Endodermal cell (in vitro differentiated cells): Measurements from ENCODE around the gene RARRES1. TPM values are rescaled to one million over a fixed set of nuclear protein-coding genes. Genes with fewer than 3 reads are reported as not detected.

Experiments used
- DNase-seq: peaks from one replicate; pipeline ENCODE4 v3.0.0-alpha.2; 2017
- H3K27ac ChIP-seq: 2 replicates; pipeline ENCODE4 v1.5.1; 2013; ENCODE audit warnings: mild to moderate bottlenecking, low read depth, low read length, moderate library complexity
- H3K27me3 ChIP-seq: 2 replicates; pipeline ENCODE4 v1.6.1; 2013; ENCODE audit warnings: mild to moderate bottlenecking, low read length, moderate library complexity; ENCODE audit not compliant: insufficient read depth, control insufficient read depth, poor library complexity, severe bottlenecking
- H3K36me3 ChIP-seq: 2 replicates; pipeline ENCODE4 v1.7.0; 2013; ENCODE audit warnings: mild to moderate bottlenecking, low read length, moderate library complexity; ENCODE audit not compliant: control insufficient read depth, insufficient read depth
- H3K4me1 ChIP-seq: one replicate; pipeline ENCODE4 v1.7.0; 2013; ENCODE audit warnings: low read length; ENCODE audit not compliant: control insufficient read depth, insufficient read depth
- H3K4me3 ChIP-seq: 2 replicates; pipeline ENCODE4 v1.5.1; 2013; ENCODE audit warnings: mild to moderate bottlenecking, low read length, moderate library complexity
- H3K9ac ChIP-seq: 2 replicates; pipeline ENCODE4 v1.6.1; 2013; ENCODE audit warnings: mild to moderate bottlenecking, low read length, moderate library complexity; ENCODE audit not compliant: poor library complexity, severe bottlenecking; ENCODE audit errors: extremely low read depth
- H3K9me3 ChIP-seq: 2 replicates; pipeline ENCODE4 v1.6.1; 2013; ENCODE audit warnings: mild to moderate bottlenecking, low read length, moderate library complexity; ENCODE audit not compliant: control insufficient read depth
- H3K27ac Mint-ChIP-seq: 2 replicates; pipeline ENCODE4 v1.8.0; 2020; ENCODE audit warnings: mixed read lengths
- H3K27me3 Mint-ChIP-seq: 2 replicates; pipeline ENCODE4 v1.8.0; 2021; ENCODE audit warnings: mild to moderate bottlenecking, mixed read lengths; ENCODE audit not compliant: insufficient read depth
- H3K36me3 Mint-ChIP-seq: 2 replicates; pipeline ENCODE4 v1.8.0; 2020; ENCODE audit warnings: low read depth, mixed read lengths
- H3K4me1 Mint-ChIP-seq: 2 replicates; pipeline ENCODE4 v1.8.0; 2020; ENCODE audit warnings: mixed read lengths
- H3K4me3 Mint-ChIP-seq: 2 replicates; pipeline ENCODE4 v1.8.0; 2020; ENCODE audit warnings: mild to moderate bottlenecking, moderate library complexity, mixed read lengths
- H3K9me3 Mint-ChIP-seq: 2 replicates; pipeline ENCODE4 v1.8.0; 2020; ENCODE audit warnings: mild to moderate bottlenecking, mixed read lengths
- CTCF ChIP-seq: fragments of 200-600 bp; sonication (generic); conservative IDR thresholded peaks from 2 replicates; pipeline ENCODE4 v1.5.0; 2021; ENCODE audit warnings: antibody characterized with exemption, mild to moderate bottlenecking
- WGBS, 2 experiments: methylation state at CpG; one replicate each; pipeline versions ENCODE4 v1.1.5 to v1.1.7; 2013; ENCODE audit warnings: missing lambda C conversion rate in 2 of 2, mixed read lengths in 1 of 2; ENCODE audit not compliant: insufficient coverage in 1 of 2, insufficient read length in 1 of 2; 5-methylcytosine and 5-hydroxymethylcytosine counted together
- total RNA-seq, 2 donors: library from RNA; stranded (reverse); fragmentation: NEBNext Ultra II Directional in 1 of 2; extraction: Animal tissue kit (Norgen Biotek cat#: 25700) in 1 of 2; gene quantifications; 2 replicates in 1 of 2; 3 replicates in 1 of 2; pipeline ENCODE4 v1.2.1, GENCODE V29; 2021

RARRES1 gene
- total RNA-seq, 2 donors from 2014 or later: 0.58 to 0.95 TPM

GRCh38 chr3:158768881-158769543 lies 36.8 kb upstream of the RARRES1 start:
- WGBS, 2 experiments: 92 to 93% methylated on average over 6 to 8 of the region's 8 CpGs
- DNase-seq: no peak
- H3K4me3 Mint-ChIP-seq: no peak overlapping the region
- no peak overlapping the region for H3K27ac Mint-ChIP-seq
- Histone ChIP-seq H3K36me3 (no peaks in the 10 kb centered on the region), H3K27ac (no peak overlapping the region), H3K4me3 (no peak overlapping the region), H3K4me1 (peaks cover 6% of the 10 kb centered on the region), H3K9me3 (no peaks in the 10 kb centered on the region), H3K9ac (no peak overlapping the region), H3K27me3 (no peaks in the 10 kb centered on the region)
- TF ChIP-seq CTCF: no peak
- H3K36me3 Mint-ChIP-seq: no peaks in the 10 kb centered on the region
- H3K27me3 Mint-ChIP-seq: no peaks in the 10 kb centered on the region
- H3K9me3 Mint-ChIP-seq: no peaks in the 10 kb centered on the region
- H3K4me1 Mint-ChIP-seq: peaks cover 6% of the 10 kb centered on the region

- Histone ChIP-seq H3K9ac (no peak overlapping the region), H3K4me1 (peaks cover 6% of the 10 kb centered on the region), H3K9me3 (no peaks in the 10 kb centered on the region), H3K36me3 (no peaks in the 10 kb centered on the region), H3K4me3 (no peak overlapping the region), H3K27me3 (no peaks in the 10 kb centered on the region), H3K27ac (no peak overlapping the region)
- Mint-ChIP-seq H3K9me3 (no peaks in the 10 kb centered on the region), H3K27ac (no peak overlapping the region), H3K4me1 (peaks cover 6% of the 10 kb centered on the region), H3K27me3 (no peaks in the 10 kb centered on the region), H3K36me3 (no peaks in the 10 kb centered on the region), H3K4me3 (no peak overlapping the region)
- DNase-seq: peak; percentile 84
- 35 to 36% methylated on average over 4 to 7 of the region's 7 CpGs for WGBS, 2 experiments
- no peak for TF ChIP-seq CTCF
These were observed 36.1 kb upstream of the RARRES1 start for GRCh38 chr3:158768361-158768787.

- DNase-seq: no peak
- Histone ChIP-seq H3K4me3 (no peak overlapping the region), H3K27me3 (no peaks in the 10 kb centered on the region), H3K27ac (no peak overlapping the region), H3K36me3 (no peaks in the 10 kb centered on the region), H3K9me3 (no peaks in the 10 kb centered on the region), H3K4me1 (peaks cover 6% of the 10 kb centered on the region), H3K9ac (no peak overlapping the region)
- Mint-ChIP-seq H3K9me3 (no peaks in the 10 kb centered on the region), H3K4me3 (no peak overlapping the region), H3K4me1 (peaks cover 6% of the 10 kb centered on the region), H3K36me3 (no peaks in the 10 kb centered on the region), H3K27ac (no peak overlapping the region), H3K27me3 (no peaks in the 10 kb centered on the region)
- no peak for TF ChIP-seq CTCF
- WGBS, 2 experiments: 91 to 100% methylated on average over 1 of the region's 1 CpG
These were observed 34.1 kb upstream of the RARRES1 start for GRCh38 chr3:158766364-158766763.
